ENCODE data around the gene CEP131.

GRCh38 chr17:81167638-81168037 lies 55.1 kb downstream of the CEP131 start:
- no peak for TF ChIP-seq POLR2AphosphoS5 (IDR thresholded peaks at IDR 0.05; ENCODE audit: low read depth, low read length)
- TF ChIP-seq POLR2A (IDR thresholded peaks at IDR 0.05; ENCODE audit: control extremely low read depth in 1 of 2, low read depth in 2 of 2, low read length in 2 of 2): no peak
- TF ChIP-seq CREB1 (IDR thresholded peaks at IDR 0.05): no peak
- no peak for TF ChIP-seq SP2 (IDR thresholded peaks at IDR 0.05; ENCODE audit: low read length)
- TF ChIP-seq CTCF (IDR thresholded peaks at IDR 0.05; ENCODE audit: control extremely low read depth in 1 of 3, insufficient read depth in 1 of 3, low read depth in 1 of 3, low read length in 3 of 3): no peak
- TF ChIP-seq GABPA (IDR thresholded peaks at IDR 0.05; ENCODE audit: borderline replicate concordance, insufficient read depth, low read length): no peak
- no peak for TF ChIP-seq CEBPB (IDR thresholded peaks at IDR 0.05; ENCODE audit: low read depth, low read length)
- no peak for TF ChIP-seq EP300 (IDR thresholded peaks at IDR 0.05; ENCODE audit: borderline replicate concordance in 1 of 2, low read depth in 2 of 2, low read length in 2 of 2)
- TF ChIP-seq EGR1 (IDR thresholded peaks at IDR 0.05; ENCODE audit: borderline replicate concordance, low read depth, low read length): no peak
- no peak for TF ChIP-seq MAX (IDR thresholded peaks at IDR 0.05)
- no peak for TF ChIP-seq YY1 (IDR thresholded peaks at IDR 0.05; ENCODE audit: low read depth, low read length)
- no peak for TF ChIP-seq SP4 (IDR thresholded peaks at IDR 0.05; ENCODE audit: low read length)

Data from H1 (cell line).